ENCODE data around the gene WDCP. TPM values are rescaled to one million over a fixed set of nuclear protein-coding genes. Genes with fewer than 3 reads are reported as not detected.

The WDCP gene
- total RNA-seq, 1 experiment from 2014 or later: 18.5 TPM

Other genes starting within 250 kb of the WDCP start
- 6.7 and 13.5 TPM in 2 replicates for gene ATAD2B, start 120.3 kb downstream of the WDCP start, total RNA-seq (2014; rRNA removed; shearing (Covaris generic))
- gene UBXN2A, start 106.9 kb downstream of the WDCP start, total RNA-seq (2014; rRNA removed; shearing (Covaris generic)): 21.0 and 34.3 TPM in 2 replicates
- gene MFSD2B, start 37.3 kb downstream of the WDCP start, total RNA-seq (2014; rRNA removed; shearing (Covaris generic)): not detected in 2 replicates
- gene FKBP1B, start 2.4 kb upstream of the WDCP start, total RNA-seq (2014; rRNA removed; shearing (Covaris generic)): 15.1 and 18.2 TPM in 2 replicates
- 274 and 353 TPM in 2 replicates for gene SF3B6, start 28.9 kb upstream of the WDCP start, total RNA-seq (2014; rRNA removed; shearing (Covaris generic))
- 8.1 and 19.6 TPM in 2 replicates for gene TP53I3, start 37.4 kb upstream of the WDCP start, total RNA-seq (2014; rRNA removed; shearing (Covaris generic))
- 0.29 and 0.69 TPM in 2 replicates for gene PFN4, start 75.9 kb upstream of the WDCP start, total RNA-seq (2014; rRNA removed; shearing (Covaris generic))
- 4.4 and 5.1 TPM in 2 replicates for gene FAM228B, start 76.1 kb upstream of the WDCP start, total RNA-seq (2014; rRNA removed; shearing (Covaris generic))
- not detected in 2 replicates for gene FAM228A, start 127.7 kb upstream of the WDCP start, total RNA-seq (2014; rRNA removed; shearing (Covaris generic))